Keratinocyte (primary cell): ENCODE results near the gene FAM53A. TPM values are rescaled to one million over a fixed set of nuclear protein-coding genes. Genes with fewer than 3 reads are reported as not detected.
"Not testable (repeated sequence)": the region's sequence is repeated elsewhere in the genome, so short reads cannot be mapped to it uniquely, and the experiment has no call there.

ENCODE experiments used
- DNase-seq: peaks from one replicate; pipeline ENCODE4 v3.0.0-alpha.2; 2011; ENCODE audit warnings: low read depth, missing footprints, low spot score
- FAIRE-seq: peaks from 2 replicates; lab custom pipeline; 2011; peaks lifted over from hg19 to GRCh38; lab: Jason Lieb, UNC
- H2AFZ ChIP-seq: 2 replicates; pipeline ENCODE4 v1.6.0; 2012; ENCODE audit warnings: low read length, control low read depth, inconsistent platforms; ENCODE audit not compliant: control insufficient read depth
- H3K27ac ChIP-seq: 2 replicates; pipeline ENCODE4 v1.5.1; 2011; ENCODE audit warnings: low read length; ENCODE audit not compliant: control insufficient read depth, insufficient read depth
- H3K27me3 ChIP-seq: 3 replicates; pipeline ENCODE4 v1.6.0; 2011; ENCODE audit warnings: low read length; ENCODE audit not compliant: control insufficient read depth, insufficient read depth; ENCODE audit errors: extremely low read depth
- H3K36me3 ChIP-seq, 2 experiments: 2 replicates in 1 of 2; 3 replicates in 1 of 2; pipeline ENCODE4 v1.5.1; 2011; ENCODE audit warnings: low read length in 2 of 2, mild to moderate bottlenecking in 1 of 2; ENCODE audit not compliant: control insufficient read depth in 2 of 2, insufficient read depth in 2 of 2; ENCODE audit errors: extremely low read depth in 1 of 2
- H3K4me1 ChIP-seq: 3 replicates; pipeline ENCODE4 v1.5.1; 2011; ENCODE audit warnings: low read length; ENCODE audit not compliant: control insufficient read depth, insufficient read depth; ENCODE audit errors: extremely low read depth
- H3K4me2 ChIP-seq: 3 replicates; pipeline ENCODE4 v1.6.0; 2011; ENCODE audit warnings: low read depth, low read length; ENCODE audit not compliant: control insufficient read depth, insufficient read depth; ENCODE audit errors: extremely low read depth
- H3K4me3 ChIP-seq, 3 experiments: fragments of 200-600 bp in 1 of 3; sonication (generic) in 1 of 3; 2 replicates in 2 of 3; 3 replicates in 1 of 3; pipeline ENCODE4 v1.5.1; 2011 to 2016; ENCODE audit warnings: low read length in 3 of 3, mild to moderate bottlenecking in 3 of 3, control low read depth in 2 of 3, inconsistent platforms in 1 of 3, low read depth in 1 of 3, mixed read lengths in 1 of 3, mixed run types in 1 of 3, moderate library complexity in 1 of 3; ENCODE audit not compliant: control insufficient read depth in 2 of 3, insufficient read depth in 2 of 3; ENCODE audit errors: extremely low read depth in 1 of 3
- H3K79me2 ChIP-seq: 2 replicates; pipeline ENCODE4 v1.6.0; 2012; ENCODE audit warnings: low read length; ENCODE audit not compliant: control insufficient read depth, insufficient read depth
- H3K9ac ChIP-seq: 3 replicates; pipeline ENCODE4 v1.6.0; 2011; ENCODE audit warnings: low read length; ENCODE audit not compliant: control insufficient read depth, insufficient read depth; ENCODE audit errors: extremely low read depth
- H3K9me1 ChIP-seq: 3 replicates; pipeline ENCODE4 v1.6.0; 2011; ENCODE audit warnings: low read length; ENCODE audit not compliant: control insufficient read depth, insufficient read depth; ENCODE audit errors: extremely low read depth
- H3K9me3 ChIP-seq: 2 replicates; pipeline ENCODE4 v1.5.1; 2012; ENCODE audit warnings: low read depth, low read length; ENCODE audit not compliant: control insufficient read depth
- H4K20me1 ChIP-seq: 3 replicates; pipeline ENCODE4 v1.6.0; 2011; ENCODE audit warnings: low read length; ENCODE audit not compliant: control insufficient read depth, insufficient read depth; ENCODE audit errors: extremely low read depth
- CTCF ChIP-seq, 3 experiments: IDR thresholded peaks in 1 of 3; conservative IDR thresholded peaks in 1 of 3; optimal IDR thresholded peaks in 1 of 3; 2 replicates in 2 of 3; 3 replicates in 1 of 3; pipeline versions ENCODE3 to v1.5.1; 2011; ENCODE audit warnings: low read length in 3 of 3, mild to moderate bottlenecking in 3 of 3, moderate library complexity in 2 of 3, control low read depth in 1 of 3, inconsistent platforms in 1 of 3; ENCODE audit not compliant: insufficient read depth in 2 of 3; ENCODE audit errors: extremely low read depth in 1 of 3
- EZH2 ChIP-seq: IDR thresholded peaks from one replicate; pipeline ENCODE4 v1.6.1; 2012; ENCODE audit warnings: inconsistent platforms, mild to moderate bottlenecking, low read length, moderate library complexity
- dilution Hi-C: fragments of 300-500 bp; cut with MboI; formaldehyde crosslinking; loops from one replicate; pipeline ENCODE4 v1.7.0; 2020; ENCODE audit warnings: low sequenced_read_pairs; ENCODE audit not compliant: extremely low pct_ligation_motif_present
- polyA plus RNA-seq, 5 experiments: library from polyadenylated mRNA; depleted of rRNA in 3 of 5; stranded (reverse) in 3 of 5; stranded (forward) in 1 of 5; unstranded in 1 of 5; fragments of >200 nt; gene quantifications; 1 replicate in 1 of 5; 2 replicates in 3 of 5; 3 replicates in 1 of 5; pipeline versions ENCODE4 v1.2.1 to v1.2.3, GENCODE V29; 2011 to 2012; ENCODE audit warnings: missing spikeins in 2 of 5, low read depth in 1 of 5, low replicate concordance in 1 of 5

FAM53A gene
- polyA plus RNA-seq, 1 donor (not counting 4 experiments of a cell fraction or from before 2014, with no cell fraction given) = 0.50 TPM

GRCh38 chr4:1608196-1608820 lies 75.8 kb downstream of the FAM53A start:
- Histone ChIP-seq H3K27ac (no peak overlapping the region), H3K4me2 (no peak overlapping the region), H3K79me2 (no peaks in the 10 kb centered on the region), H4K20me1 (no peaks in the 10 kb centered on the region), H2AFZ (no peak overlapping the region), H3K9me1 (no peaks in the 10 kb centered on the region), H3K9me3 (no peaks in the 10 kb centered on the region), H3K4me1 (peaks cover 18% of the 10 kb centered on the region), H3K4me3 (no peak overlapping the region), H3K9ac (no peak overlapping the region), H3K36me3 (no peaks in the 10 kb centered on the region), H3K27me3 (peaks cover 19% of the 10 kb centered on the region)
- DNase-seq (no peak), FAIRE-seq (no peak)
- TF ChIP-seq CTCF (optimal IDR thresholded peaks at IDR 0.05 in 1 of 3, IDR thresholded peaks at IDR 0.05 in 1 of 3, conservative IDR thresholded peaks at IDR 0.05 in 1 of 3; ENCODE audit: extremely low read depth in 1 of 3, insufficient read depth in 2 of 3, low read length in 3 of 3) = no peak
- no peak for TF ChIP-seq EZH2
- dilution Hi-C loops = no loop called here

- H4K20me1 ChIP-seq, FAIRE-seq, H3K4me3 ChIP-seq, H3K9ac ChIP-seq, H3K9me3 ChIP-seq, H3K36me3 ChIP-seq, H3K9me1 ChIP-seq, dilution Hi-C loops, H3K79me2 ChIP-seq, H2AFZ ChIP-seq, H3K27ac ChIP-seq, H3K4me2 ChIP-seq, DNase-seq: not testable (repeated sequence)
- Histone ChIP-seq H3K27me3 (peaks cover 19% of the 10 kb centered on the region), H3K4me1 (peaks cover 18% of the 10 kb centered on the region)
These were observed 76.5 kb downstream of the FAM53A start for GRCh38 chr4:1607436-1608195.
